ENCODE results near the gene CRABP1.

The CRABP1 gene

GRCh38 chr15:78311292-78311691 is 28.9 kb upstream of the CRABP1 start:
- no peak overlapping the region for H3K4me2 ChIP-seq (ENCODE audit: low read length)
- no peak overlapping the region for H3K4me3 ChIP-seq (ENCODE audit: low read depth, low read length)
- no peak for TF ChIP-seq CTCF (IDR thresholded peaks at IDR 0.05)
- H3K79me2 ChIP-seq: no peaks in the 10 kb centered on the region
- H3K27me3 ChIP-seq (ENCODE audit: control insufficient read depth, insufficient read depth, low read length): no peaks in the 10 kb centered on the region
- H2AFZ ChIP-seq: no peak overlapping the region
- H3K9ac ChIP-seq: no peak overlapping the region
- no peaks in the 10 kb centered on the region for H3K36me3 ChIP-seq (ENCODE audit: control insufficient read depth, insufficient read depth, low read length)
- no peaks in the 10 kb centered on the region for H3K9me3 ChIP-seq (ENCODE audit: control insufficient read depth, low read length)
- H3K4me1 ChIP-seq: no peaks in the 10 kb centered on the region
- H3K27ac ChIP-seq: no peak overlapping the region

- Histone ChIP-seq H3K27ac (no peak overlapping the region), H3K4me1 (no peaks in the 10 kb centered on the region), H3K27me3 (ENCODE audit: control insufficient read depth, insufficient read depth, low read length) (no peaks in the 10 kb centered on the region), H2AFZ (no peak overlapping the region), H3K36me3 (ENCODE audit: control insufficient read depth, insufficient read depth, low read length) (no peaks in the 10 kb centered on the region), H3K9ac (no peak overlapping the region), H3K4me2 (ENCODE audit: low read length) (no peak overlapping the region), H3K9me3 (ENCODE audit: control insufficient read depth, low read length) (no peaks in the 10 kb centered on the region), H3K79me2 (no peaks in the 10 kb centered on the region), H3K4me3 (ENCODE audit: low read depth, low read length) (no peak overlapping the region)
- no peak for TF ChIP-seq CTCF (IDR thresholded peaks at IDR 0.05)
These were observed 27.6 kb upstream of the CRABP1 start for GRCh38 chr15:78312536-78312935.

GRCh38 chr15:78312957-78313356 is 27.2 kb upstream of the CRABP1 start:
- TF ChIP-seq CTCF (IDR thresholded peaks at IDR 0.05): no peak
- H3K27me3 ChIP-seq (ENCODE audit: control insufficient read depth, insufficient read depth, low read length): no peaks in the 10 kb centered on the region
- no peaks in the 10 kb centered on the region for H3K79me2 ChIP-seq
- H3K9me3 ChIP-seq (ENCODE audit: control insufficient read depth, low read length): no peaks in the 10 kb centered on the region
- H3K27ac ChIP-seq: no peak overlapping the region
- H3K4me2 ChIP-seq (ENCODE audit: low read length): no peak overlapping the region
- no peaks in the 10 kb centered on the region for H3K4me1 ChIP-seq
- no peak overlapping the region for H2AFZ ChIP-seq
- no peak overlapping the region for H3K9ac ChIP-seq
- no peaks in the 10 kb centered on the region for H3K36me3 ChIP-seq (ENCODE audit: control insufficient read depth, insufficient read depth, low read length)
- no peak overlapping the region for H3K4me3 ChIP-seq (ENCODE audit: low read depth, low read length)

- H2AFZ ChIP-seq: no peak overlapping the region
- H3K4me3 ChIP-seq (ENCODE audit: low read depth, low read length): no peak overlapping the region
- H3K79me2 ChIP-seq: no peaks in the 10 kb centered on the region
- no peaks in the 10 kb centered on the region for H3K36me3 ChIP-seq (ENCODE audit: control insufficient read depth, insufficient read depth, low read length)
- no peak for TF ChIP-seq CTCF (IDR thresholded peaks at IDR 0.05)
- H3K4me1 ChIP-seq: no peaks in the 10 kb centered on the region
- no peak overlapping the region for H3K9ac ChIP-seq
- no peaks in the 10 kb centered on the region for H3K27me3 ChIP-seq (ENCODE audit: control insufficient read depth, insufficient read depth, low read length)
- no peak overlapping the region for H3K27ac ChIP-seq
- no peak overlapping the region for H3K4me2 ChIP-seq (ENCODE audit: low read length)
- no peaks in the 10 kb centered on the region for H3K9me3 ChIP-seq (ENCODE audit: control insufficient read depth, low read length)
These were observed 26.8 kb upstream of the CRABP1 start for GRCh38 chr15:78313383-78313782.

- no peaks in the 10 kb centered on the region for H3K79me2 ChIP-seq
- H3K9ac ChIP-seq: no peak overlapping the region
- no peaks in the 10 kb centered on the region for H3K4me1 ChIP-seq
- no peaks in the 10 kb centered on the region for H3K27me3 ChIP-seq (ENCODE audit: control insufficient read depth, insufficient read depth, low read length)
- H2AFZ ChIP-seq: no peak overlapping the region
- H3K9me3 ChIP-seq (ENCODE audit: control insufficient read depth, low read length): no peaks in the 10 kb centered on the region
- H3K27ac ChIP-seq: no peak overlapping the region
- H3K36me3 ChIP-seq (ENCODE audit: control insufficient read depth, insufficient read depth, low read length): no peaks in the 10 kb centered on the region
- H3K4me2 ChIP-seq (ENCODE audit: low read length): no peak overlapping the region
- H3K4me3 ChIP-seq (ENCODE audit: low read depth, low read length): no peak overlapping the region
- TF ChIP-seq CTCF (IDR thresholded peaks at IDR 0.05): no peak
These were observed 26.0 kb upstream of the CRABP1 start for GRCh38 chr15:78314181-78314581.
